A549 (cell line): ENCODE measurements around the gene ADCY7.

Experiments
- RCOR1 ChIP-seq: fragments of 150-350 bp; IDR thresholded peaks from 2 replicates; pipeline ENCODE4 v1.6.1; 2014; ENCODE audit warnings: antibody characterized with exemption, low read length, low read depth
- TF ChIP-seq, protein P1 (sequence below): fragments of >200 bp; sonication (Bioruptor Twin); formaldehyde crosslinking; IDR thresholded peaks from 3 replicates; pipeline ENCODE4 v1.5.1; 2016
- TF ChIP-seq, protein P2 (sequence below): fragments of 150-350 bp; IDR thresholded peaks from 2 replicates; pipeline ENCODE4 v1.6.1; 2014; ENCODE audit warnings: low read depth, mild to moderate bottlenecking, low read length

DNA sequence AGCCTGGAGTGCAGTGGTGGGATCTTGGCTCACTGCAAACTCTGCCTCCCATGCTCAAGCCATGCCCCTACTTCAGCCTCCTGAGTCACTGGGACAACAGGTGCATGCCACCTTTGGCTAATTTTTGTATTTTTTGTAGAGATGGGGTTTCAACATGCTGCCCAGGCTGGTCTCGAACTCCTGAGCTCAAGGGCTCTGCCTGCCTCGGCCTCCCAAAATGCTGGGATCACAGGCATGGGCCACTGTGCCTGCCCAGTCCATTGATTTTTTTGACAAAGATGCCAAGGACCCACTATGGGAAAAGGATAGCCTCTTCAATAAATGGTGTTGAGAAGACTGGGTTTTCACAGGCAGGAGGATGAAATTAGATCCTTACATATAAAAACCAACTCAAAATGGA, 10.8 kb upstream of the ADCY7 start:
- TF ChIP-seq, protein P1, sequence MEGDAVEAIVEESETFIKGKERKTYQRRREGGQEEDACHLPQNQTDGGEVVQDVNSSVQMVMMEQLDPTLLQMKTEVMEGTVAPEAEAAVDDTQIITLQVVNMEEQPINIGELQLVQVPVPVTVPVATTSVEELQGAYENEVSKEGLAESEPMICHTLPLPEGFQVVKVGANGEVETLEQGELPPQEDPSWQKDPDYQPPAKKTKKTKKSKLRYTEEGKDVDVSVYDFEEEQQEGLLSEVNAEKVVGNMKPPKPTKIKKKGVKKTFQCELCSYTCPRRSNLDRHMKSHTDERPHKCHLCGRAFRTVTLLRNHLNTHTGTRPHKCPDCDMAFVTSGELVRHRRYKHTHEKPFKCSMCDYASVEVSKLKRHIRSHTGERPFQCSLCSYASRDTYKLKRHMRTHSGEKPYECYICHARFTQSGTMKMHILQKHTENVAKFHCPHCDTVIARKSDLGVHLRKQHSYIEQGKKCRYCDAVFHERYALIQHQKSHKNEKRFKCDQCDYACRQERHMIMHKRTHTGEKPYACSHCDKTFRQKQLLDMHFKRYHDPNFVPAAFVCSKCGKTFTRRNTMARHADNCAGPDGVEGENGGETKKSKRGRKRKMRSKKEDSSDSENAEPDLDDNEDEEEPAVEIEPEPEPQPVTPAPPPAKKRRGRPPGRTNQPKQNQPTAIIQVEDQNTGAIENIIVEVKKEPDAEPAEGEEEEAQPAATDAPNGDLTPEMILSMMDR: no peak
- TF ChIP-seq RCOR1: no peak
- TF ChIP-seq, protein P2, sequence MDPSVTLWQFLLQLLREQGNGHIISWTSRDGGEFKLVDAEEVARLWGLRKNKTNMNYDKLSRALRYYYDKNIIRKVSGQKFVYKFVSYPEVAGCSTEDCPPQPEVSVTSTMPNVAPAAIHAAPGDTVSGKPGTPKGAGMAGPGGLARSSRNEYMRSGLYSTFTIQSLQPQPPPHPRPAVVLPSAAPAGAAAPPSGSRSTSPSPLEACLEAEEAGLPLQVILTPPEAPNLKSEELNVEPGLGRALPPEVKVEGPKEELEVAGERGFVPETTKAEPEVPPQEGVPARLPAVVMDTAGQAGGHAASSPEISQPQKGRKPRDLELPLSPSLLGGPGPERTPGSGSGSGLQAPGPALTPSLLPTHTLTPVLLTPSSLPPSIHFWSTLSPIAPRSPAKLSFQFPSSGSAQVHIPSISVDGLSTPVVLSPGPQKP: no peak
